Measurements from ENCODE around the gene CA5B. TPM values are rescaled to one million over a fixed set of nuclear protein-coding genes. Genes with fewer than 3 reads are reported as not detected.
"Not testable (repeated sequence)": the region's sequence is repeated elsewhere in the genome, so short reads cannot be mapped to it uniquely, and the experiment has no call there.

CA5B gene
- total RNA-seq, 5 donors from 2014 or later (not counting 1 experiment from before 2014, with no cell fraction given) = 34.2 to 80.9 (median 44.6) TPM

DNA sequence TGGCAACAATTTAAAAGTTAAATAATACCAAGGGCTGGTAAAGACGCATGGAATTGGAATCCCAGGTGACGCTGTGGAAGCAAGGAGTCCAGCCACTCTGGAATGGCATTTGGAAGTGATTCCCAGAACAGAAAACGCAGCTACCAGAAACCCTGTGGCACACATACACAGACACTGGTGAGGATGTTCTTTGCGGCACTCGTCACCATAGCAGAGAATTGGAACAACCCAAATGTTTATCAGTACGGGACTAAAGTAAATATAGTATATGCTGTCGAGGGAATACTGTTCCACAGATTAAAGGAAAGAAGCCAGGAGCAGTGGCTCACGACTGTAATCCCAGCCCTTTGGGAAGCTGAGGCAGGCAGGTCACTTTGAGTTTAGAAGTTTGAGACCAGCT is 33.8 kb upstream of the CA5B start:
- H3K9me3 Mint-ChIP-seq; H3K36me3 ChIP-seq (ENCODE audit: control insufficient read depth in 2 of 2, extremely low read depth in 1 of 2, insufficient read depth in 1 of 2, low read length in 1 of 2); H3K4me1 ChIP-seq (ENCODE audit: control insufficient read depth in 1 of 2, extremely low read depth in 1 of 2, insufficient read depth in 2 of 2, low read length in 2 of 2); H3K4me1 Mint-ChIP-seq; H3K4me3 ChIP-seq (ENCODE audit: control insufficient read depth in 1 of 2, extremely low read depth in 1 of 2, low read length in 1 of 2); H3K27ac Mint-ChIP-seq; H3K27me3 ChIP-seq (replicated peaks in 1 of 2; ENCODE audit: control insufficient read depth in 2 of 2, extremely low read depth in 1 of 2, insufficient read depth in 2 of 2, low read length in 1 of 2); H3K36me3 Mint-ChIP-seq; H3K27ac ChIP-seq (ENCODE audit: low read length); POLR2A ChIA-PET; H3K9me3 ChIP-seq; CTCF ChIA-PET; H3K4me3 Mint-ChIP-seq; ATAC-seq (replicated peaks in 1 of 4); H3K27me3 Mint-ChIP-seq; DNase-seq: not testable (repeated sequence)
- 82% methylated on average over 2 of the region's 8 CpGs for WGBS (ENCODE audit: insufficient coverage)

DNA sequence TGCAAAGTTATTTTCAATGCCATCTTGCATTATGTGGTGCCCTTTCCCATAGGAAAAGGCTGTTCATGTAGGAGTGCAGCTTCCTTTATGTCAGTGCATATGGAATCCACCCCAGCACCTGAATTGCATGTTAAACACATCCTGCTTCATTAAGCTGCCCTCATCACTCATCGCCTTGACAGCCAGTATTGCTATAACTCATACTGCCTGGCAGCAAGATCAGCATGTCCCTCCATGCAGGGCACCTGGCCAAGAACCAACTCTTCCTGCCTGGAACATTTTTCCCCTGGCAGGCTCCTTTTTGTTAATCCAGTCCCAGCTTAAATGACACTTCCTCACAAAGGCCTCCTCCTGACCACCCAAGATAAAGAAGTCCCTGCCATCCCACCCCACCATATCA is 23.5 kb upstream of the CA5B start:
- Mint-ChIP-seq H3K36me3 (peaks cover 4% of the 10 kb centered on the region), H3K9me3 (no peaks in the 10 kb centered on the region), H3K27me3 (no peaks in the 10 kb centered on the region), H3K4me3 (no peak overlapping the region), H3K4me1 (peaks cover 0 to 5% (median 2%) of the 10 kb centered on the region in 3 donors), H3K27ac (no peak overlapping the region)
- ChIA-PET CTCF (interaction anchor here in 1 of 2 donors (0.6 kb wide), 1 partner anchor 23 kb away, joined by 4 read pairs; no protein-coding TSS in a partner anchor), POLR2A (no interaction called here)
- no peak for DNase-seq
- H3K4me3 ChIP-seq (ENCODE audit: control insufficient read depth in 1 of 2, extremely low read depth in 1 of 2, low read length in 1 of 2) = no peak overlapping the region
- H3K27ac ChIP-seq (ENCODE audit: low read length) = no peak overlapping the region
- H3K4me1 ChIP-seq (ENCODE audit: control insufficient read depth in 1 of 2, extremely low read depth in 1 of 2, insufficient read depth in 2 of 2, low read length in 2 of 2) = no peaks in the 10 kb centered on the region
- H3K27me3 ChIP-seq (replicated peaks in 1 of 2; ENCODE audit: control insufficient read depth in 2 of 2, extremely low read depth in 1 of 2, insufficient read depth in 2 of 2, low read length in 1 of 2) = no peaks in the 10 kb centered on the region
- H3K36me3 ChIP-seq (ENCODE audit: control insufficient read depth in 2 of 2, extremely low read depth in 1 of 2, insufficient read depth in 1 of 2, low read length in 1 of 2) = no peaks in the 10 kb centered on the region
- ATAC-seq (replicated peaks in 1 of 4) = no peak
- no peaks in the 10 kb centered on the region for H3K9me3 ChIP-seq
- WGBS (ENCODE audit: insufficient coverage) = no CpG with 5 or more reads among the region's 1 CpG

DNA sequence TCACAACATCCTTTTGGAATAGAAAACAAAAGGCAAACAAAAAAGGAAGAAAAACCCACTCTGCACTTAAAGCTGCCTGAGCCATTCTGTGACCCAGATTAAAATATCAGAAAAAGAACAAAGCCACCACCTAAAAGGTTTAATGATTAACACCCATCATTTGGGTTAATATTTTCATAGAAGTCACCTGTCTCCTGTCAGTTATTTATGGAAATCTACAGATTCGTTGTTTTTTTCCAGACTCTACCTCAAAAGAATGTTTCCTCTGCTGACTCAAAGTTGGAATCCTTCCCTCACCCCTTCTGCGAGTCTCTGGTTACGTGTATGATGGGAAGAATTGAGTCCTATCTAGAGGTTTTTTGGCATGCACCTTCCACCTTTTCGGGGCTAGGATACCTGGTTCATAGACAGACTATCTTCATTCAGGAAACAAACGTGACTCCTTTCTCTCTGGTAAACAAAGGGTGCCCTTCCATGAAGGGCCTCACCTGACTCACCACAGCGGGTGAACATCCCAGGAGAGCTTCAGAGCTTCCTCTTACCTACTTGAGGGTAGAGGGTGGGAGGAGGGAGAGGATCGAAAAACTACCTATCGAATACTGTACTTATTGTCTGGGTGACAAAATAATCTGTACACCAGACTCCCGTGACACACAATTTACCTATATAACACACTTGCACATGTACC is 19.6 kb upstream of the CA5B start:
- no peak overlapping the region for H3K27ac ChIP-seq (ENCODE audit: low read length)
- DNase-seq (no peak), ATAC-seq (replicated peaks in 1 of 4) (no peak)
- no peak overlapping the region for H3K4me3 ChIP-seq (ENCODE audit: control insufficient read depth in 1 of 2, extremely low read depth in 1 of 2, low read length in 1 of 2)
- Mint-ChIP-seq H3K4me3 (no peak overlapping the region), H3K27ac (no peak overlapping the region), H3K9me3 (no peaks in the 10 kb centered on the region), H3K4me1 (peaks cover 0 to 5% (median 2%) of the 10 kb centered on the region in 3 donors), H3K27me3 (no peaks in the 10 kb centered on the region), H3K36me3 (peaks cover 7% of the 10 kb centered on the region)
- no CpG with 5 or more reads among the region's 9 CpGs for WGBS (ENCODE audit: insufficient coverage)
- H3K36me3 ChIP-seq (ENCODE audit: control insufficient read depth in 2 of 2, extremely low read depth in 1 of 2, insufficient read depth in 1 of 2, low read length in 1 of 2) = no peaks in the 10 kb centered on the region
- ChIA-PET POLR2A (no interaction called here), CTCF (no interaction called here)
- H3K27me3 ChIP-seq (replicated peaks in 1 of 2; ENCODE audit: control insufficient read depth in 2 of 2, extremely low read depth in 1 of 2, insufficient read depth in 2 of 2, low read length in 1 of 2) = no peaks in the 10 kb centered on the region
- no peaks in the 10 kb centered on the region for H3K9me3 ChIP-seq
- H3K4me1 ChIP-seq (ENCODE audit: control insufficient read depth in 1 of 2, extremely low read depth in 1 of 2, insufficient read depth in 2 of 2, low read length in 2 of 2) = no peaks in the 10 kb centered on the region

DNA sequence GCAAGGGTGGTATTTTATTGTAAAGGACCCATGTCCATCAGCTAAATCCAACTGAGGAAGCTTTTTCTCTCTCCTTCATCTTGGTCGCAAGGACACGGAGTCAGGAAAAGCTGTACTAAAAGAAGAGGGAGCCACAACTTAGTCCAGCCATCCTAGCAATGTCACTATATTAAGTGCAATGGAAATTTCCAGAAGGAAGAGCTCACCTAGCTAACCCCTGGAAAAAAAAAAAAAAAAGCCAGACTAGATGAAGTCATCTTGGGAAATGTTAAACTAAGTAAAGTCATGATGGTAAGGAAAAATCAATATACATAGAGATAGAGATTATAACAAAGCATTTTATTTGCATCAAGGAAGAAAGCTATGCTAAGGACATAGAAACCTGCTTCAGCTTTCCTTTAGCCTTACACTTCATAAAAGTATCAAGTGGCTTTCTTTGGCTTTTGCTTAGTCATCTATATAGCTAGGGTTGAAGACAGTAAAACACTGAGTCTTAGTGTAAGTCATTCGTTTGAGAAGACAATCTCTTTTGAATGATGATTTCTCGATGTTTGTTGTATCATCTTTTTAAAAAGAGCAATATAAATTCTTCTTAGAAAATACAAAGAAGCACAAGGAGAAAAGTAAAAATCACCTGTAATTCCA is 18.6 kb upstream of the CA5B start:
- no peak for DNase-seq
- H3K9me3 ChIP-seq = no peaks in the 10 kb centered on the region
- ATAC-seq (replicated peaks in 1 of 4) = no peak
- CTCF ChIA-PET = interaction anchor here (0.5 to 0.6 kb wide), 3 partner anchors 59 to 799 kb away, joined by 3 read pairs; no protein-coding TSS in a partner anchor
- no peaks in the 10 kb centered on the region for H3K4me1 ChIP-seq (ENCODE audit: control insufficient read depth in 1 of 2, extremely low read depth in 1 of 2, insufficient read depth in 2 of 2, low read length in 2 of 2)
- no peaks in the 10 kb centered on the region for H3K27me3 Mint-ChIP-seq
- no peak overlapping the region for H3K4me3 ChIP-seq (ENCODE audit: control insufficient read depth in 1 of 2, extremely low read depth in 1 of 2, low read length in 1 of 2)
- no peaks in the 10 kb centered on the region for H3K36me3 ChIP-seq (ENCODE audit: control insufficient read depth in 2 of 2, extremely low read depth in 1 of 2, insufficient read depth in 1 of 2, low read length in 1 of 2)
- H3K4me1 Mint-ChIP-seq = peaks cover 0 to 2% (median 0%) of the 10 kb centered on the region in 3 donors
- peaks cover 7% of the 10 kb centered on the region for H3K36me3 Mint-ChIP-seq
- H3K27ac ChIP-seq (ENCODE audit: low read length) = no peak overlapping the region
- no peak overlapping the region for H3K27ac Mint-ChIP-seq
- H3K27me3 ChIP-seq (replicated peaks in 1 of 2; ENCODE audit: control insufficient read depth in 2 of 2, extremely low read depth in 1 of 2, insufficient read depth in 2 of 2, low read length in 1 of 2) = no peaks in the 10 kb centered on the region
- WGBS (ENCODE audit: insufficient coverage) = no CpG with 5 or more reads among the region's 4 CpGs
- POLR2A ChIA-PET = interaction anchor here (0.6 kb wide), 3 partner anchors 27 to 1185 kb away, joined by 3 to 7 read pairs (median 4); no protein-coding TSS in a partner anchor
- no peak overlapping the region for H3K4me3 Mint-ChIP-seq
- no peaks in the 10 kb centered on the region for H3K9me3 Mint-ChIP-seq

DNA sequence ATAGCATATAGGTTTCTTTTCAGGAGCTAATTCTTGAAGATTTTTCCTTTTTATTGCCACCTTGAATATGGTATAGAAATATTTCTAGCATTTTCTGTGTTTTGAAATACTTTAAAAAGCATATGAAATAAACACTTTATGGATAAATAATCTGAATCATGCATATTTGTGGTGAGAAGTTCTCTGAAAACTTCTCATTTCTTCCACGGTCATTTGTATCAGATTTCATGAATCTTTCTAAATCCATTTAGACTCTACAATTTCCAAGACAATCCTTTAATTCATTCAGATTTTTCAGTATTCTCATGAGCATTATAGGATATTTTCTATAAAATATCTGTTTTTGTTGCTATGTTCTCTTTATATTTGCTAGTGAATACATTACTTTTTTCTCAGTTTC is 16.2 kb upstream of the CA5B start:
- no peak for ATAC-seq (replicated peaks in 1 of 4)
- H3K4me1 Mint-ChIP-seq = peaks cover 0 to 2% (median 0%) of the 10 kb centered on the region in 3 donors
- ChIA-PET POLR2A (no interaction called here), CTCF (no interaction called here)
- H3K9me3 Mint-ChIP-seq = no peaks in the 10 kb centered on the region
- H3K27me3 ChIP-seq (replicated peaks in 1 of 2; ENCODE audit: control insufficient read depth in 2 of 2, extremely low read depth in 1 of 2, insufficient read depth in 2 of 2, low read length in 1 of 2) = no peaks in the 10 kb centered on the region
- no peaks in the 10 kb centered on the region for H3K9me3 ChIP-seq
- H3K27ac Mint-ChIP-seq = no peak overlapping the region
- no peaks in the 10 kb centered on the region for H3K4me1 ChIP-seq (ENCODE audit: control insufficient read depth in 1 of 2, extremely low read depth in 1 of 2, insufficient read depth in 2 of 2, low read length in 2 of 2)
- no CpG with 5 or more reads among the region's 1 CpG for WGBS (ENCODE audit: insufficient coverage)
- no peak overlapping the region for H3K27ac ChIP-seq (ENCODE audit: low read length)
- no peaks in the 10 kb centered on the region for H3K27me3 Mint-ChIP-seq
- no peaks in the 10 kb centered on the region for H3K36me3 ChIP-seq (ENCODE audit: control insufficient read depth in 2 of 2, extremely low read depth in 1 of 2, insufficient read depth in 1 of 2, low read length in 1 of 2)
- no peak overlapping the region for H3K4me3 Mint-ChIP-seq
- no peak for DNase-seq
- H3K36me3 Mint-ChIP-seq = peaks cover 3% of the 10 kb centered on the region
- no peak overlapping the region for H3K4me3 ChIP-seq (ENCODE audit: control insufficient read depth in 1 of 2, extremely low read depth in 1 of 2, low read length in 1 of 2)

DNA sequence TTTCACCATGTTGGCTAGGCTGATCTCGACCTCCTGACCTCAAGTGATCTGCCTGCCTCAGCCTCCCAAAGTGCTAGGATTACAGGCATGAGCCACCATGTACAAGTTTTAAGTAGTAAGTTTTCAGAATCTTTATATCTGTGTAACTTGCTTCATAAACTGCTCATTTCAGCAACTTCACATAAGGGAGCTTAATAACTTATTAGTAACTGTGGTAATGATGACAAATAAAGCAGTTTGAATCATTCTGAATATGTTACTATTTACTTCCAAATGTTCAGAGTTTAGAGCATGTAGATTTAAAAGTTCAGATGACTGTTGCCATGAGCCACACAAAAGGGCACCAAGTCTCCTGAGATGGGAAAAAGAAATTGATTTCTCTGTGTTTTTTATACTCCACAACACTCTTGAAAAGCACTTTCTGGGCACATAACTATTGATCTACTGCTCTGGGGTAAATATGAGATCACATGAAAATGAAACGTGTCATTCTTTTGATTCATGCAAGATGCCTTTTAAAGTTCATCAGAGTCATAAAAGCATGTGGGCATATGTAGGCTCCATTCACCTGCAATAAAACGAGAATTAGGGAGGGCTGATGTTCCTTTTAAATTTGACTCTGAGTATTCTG is 14.1 kb upstream of the CA5B start:
- H3K9me3 Mint-ChIP-seq = no peaks in the 10 kb centered on the region
- no peaks in the 10 kb centered on the region for H3K27me3 Mint-ChIP-seq
- H3K4me1 Mint-ChIP-seq = no peaks in the 10 kb centered on the region
- Histone ChIP-seq H3K4me3 (ENCODE audit: control insufficient read depth in 1 of 2, extremely low read depth in 1 of 2, low read length in 1 of 2) (no peak overlapping the region), H3K27ac (ENCODE audit: low read length) (no peak overlapping the region), H3K36me3 (ENCODE audit: control insufficient read depth in 2 of 2, extremely low read depth in 1 of 2, insufficient read depth in 1 of 2, low read length in 1 of 2) (no peaks in the 10 kb centered on the region), H3K9me3 (no peaks in the 10 kb centered on the region), H3K27me3 (replicated peaks in 1 of 2; ENCODE audit: control insufficient read depth in 2 of 2, extremely low read depth in 1 of 2, insufficient read depth in 2 of 2, low read length in 1 of 2) (no peaks in the 10 kb centered on the region), H3K4me1 (ENCODE audit: control insufficient read depth in 1 of 2, extremely low read depth in 1 of 2, insufficient read depth in 2 of 2, low read length in 2 of 2) (no peaks in the 10 kb centered on the region)
- no peak for DNase-seq
- no peak for ATAC-seq (replicated peaks in 1 of 4)
- no peak overlapping the region for H3K4me3 Mint-ChIP-seq
- ChIA-PET POLR2A (no interaction called here), CTCF (no interaction called here)
- no CpG with 5 or more reads among the region's 3 CpGs for WGBS (ENCODE audit: insufficient coverage)
- H3K36me3 Mint-ChIP-seq = peaks cover 3% of the 10 kb centered on the region
- H3K27ac Mint-ChIP-seq = no peak overlapping the region
